Transverse colon (tissue), 3 donors: ENCODE measurements around the gene CDH24.

Experiments
- CTCF ChIP-seq, 5 experiments: fragments of 200-600 bp in 3 of 5; fragments of 450-650 bp in 2 of 5; sonication (generic) in 3 of 5; IDR thresholded peaks; 1 replicate in 2 of 5; 2 replicates in 3 of 5; pipeline ENCODE4 v1.5.1; 2016 to 2017; ENCODE audit warnings: antibody characterized with exemption in 5 of 5, inconsistent platforms in 3 of 5, mild to moderate bottlenecking in 2 of 5, moderate library complexity in 1 of 5
- POLR2A ChIP-seq: fragments of 450-650 bp; IDR thresholded peaks from one replicate; pipeline ENCODE4 v1.6.1; 2016; ENCODE audit warnings: antibody characterized with exemption, mild to moderate bottlenecking, moderate library complexity

GRCh38 chr14:23062002-23062401, 4.7 kb upstream of the CDH24 start:
- TF ChIP-seq CTCF (IDR thresholded peaks at IDR 0.05) = no peak
- no peak for TF ChIP-seq POLR2A
